Liver (tissue), 9 donors: Measurements from ENCODE around the gene THOC5. TPM values are rescaled to one million over a fixed set of nuclear protein-coding genes. Genes with fewer than 3 reads are reported as not detected.

Experiments
- DNase-seq: peaks from one replicate; pipeline ENCODE4 v3.0.0-alpha.2; 2017; ENCODE audit warnings: low spot score
- H3K27ac ChIP-seq, 2 donors: one replicate each; pipeline ENCODE4 v1.7.0; 2013; ENCODE audit warnings: inconsistent platforms in 2 of 2, low read length in 2 of 2, control low read depth in 1 of 2, low read depth in 1 of 2, mild to moderate bottlenecking in 1 of 2
- H3K27me3 ChIP-seq, 4 donors: one replicate each; pipeline versions ENCODE4 v1.6.1 to v1.7.0; 2013; ENCODE audit warnings: low read length in 3 of 4, inconsistent platforms in 1 of 4, mild to moderate bottlenecking in 1 of 4, moderate library complexity in 1 of 4; ENCODE audit not compliant: control insufficient read depth in 4 of 4, insufficient read depth in 4 of 4
- H3K36me3 ChIP-seq, 4 donors: one replicate each; pipeline versions ENCODE4 v1.6.1 to v1.7.0; 2013; ENCODE audit warnings: low read length in 3 of 4, mild to moderate bottlenecking in 3 of 4, low read depth in 1 of 4, moderate library complexity in 1 of 4; ENCODE audit not compliant: control insufficient read depth in 4 of 4, insufficient read depth in 3 of 4
- H3K4me1 ChIP-seq, 4 donors: one replicate each; pipeline versions ENCODE4 v1.6.1 to v1.7.0; 2013; ENCODE audit warnings: low read length in 3 of 4, mild to moderate bottlenecking in 3 of 4, moderate library complexity in 1 of 4; ENCODE audit not compliant: control insufficient read depth in 4 of 4, insufficient read depth in 4 of 4
- H3K4me3 ChIP-seq, 3 donors: one replicate each; pipeline versions ENCODE4 v1.6.1 to v1.7.0; 2013; ENCODE audit warnings: low read length in 3 of 3, control low read depth in 1 of 3, low read depth in 1 of 3, mild to moderate bottlenecking in 1 of 3
- H3K9ac ChIP-seq, 2 donors: one replicate each; pipeline ENCODE4 v1.7.0; 2013; ENCODE audit warnings: low read length in 2 of 2, mild to moderate bottlenecking in 2 of 2, moderate library complexity in 2 of 2, control low read depth in 1 of 2, low read depth in 1 of 2
- H3K9me3 ChIP-seq, 4 donors: one replicate each; pipeline versions ENCODE4 v1.6.1 to v1.7.0; 2013; ENCODE audit warnings: low read length in 3 of 4; ENCODE audit not compliant: control insufficient read depth in 4 of 4
- ATF3 ChIP-seq: IDR thresholded peaks from 2 replicates; pipeline ENCODE4 v1.6.1; 2016; ENCODE audit warnings: antibody characterized with exemption
- EGR1 ChIP-seq, 2 donors: IDR thresholded peaks; 2 replicates each; pipeline ENCODE4 v1.6.1; 2016 to 2018; ENCODE audit warnings: antibody characterized with exemption in 2 of 2, low read depth in 2 of 2
- FOXA1 ChIP-seq: IDR thresholded peaks from 2 replicates; pipeline ENCODE4 v1.6.1; 2016; ENCODE audit warnings: antibody characterized with exemption
- FOXA2 ChIP-seq: IDR thresholded peaks from 2 replicates; pipeline ENCODE4 v1.6.1; 2016; ENCODE audit warnings: antibody characterized with exemption
- GABPA ChIP-seq, 2 donors: IDR thresholded peaks in 1 of 2; conservative IDR thresholded peaks in 1 of 2; 2 replicates each; pipeline ENCODE4 v1.6.1; 2016; ENCODE audit warnings: antibody characterized with exemption in 2 of 2, mild to moderate bottlenecking in 1 of 2, moderate library complexity in 1 of 2
- HNF4A ChIP-seq, 2 donors: conservative IDR thresholded peaks; 2 replicates each; pipeline ENCODE4 v1.6.1; 2016; ENCODE audit warnings: antibody characterized with exemption in 2 of 2, mild to moderate bottlenecking in 2 of 2
- HNF4G ChIP-seq: IDR thresholded peaks from 2 replicates; pipeline ENCODE4 v1.6.1; 2016; ENCODE audit warnings: antibody characterized with exemption
- JUND ChIP-seq, 2 donors: IDR thresholded peaks; 2 replicates each; pipeline ENCODE4 v1.6.1; 2016; ENCODE audit warnings: antibody characterized with exemption in 2 of 2
- MAX ChIP-seq: IDR thresholded peaks from 2 replicates; pipeline ENCODE4 v1.6.1; 2016; ENCODE audit warnings: antibody characterized with exemption
- NR2F2 ChIP-seq: IDR thresholded peaks from 2 replicates; pipeline ENCODE4 v1.6.1; 2016; ENCODE audit warnings: antibody characterized with exemption
- RAD21 ChIP-seq, 2 donors: IDR thresholded peaks; 2 replicates each; pipeline ENCODE4 v1.6.1; 2016; ENCODE audit warnings: antibody characterized with exemption in 2 of 2, mild to moderate bottlenecking in 2 of 2
- RXRA ChIP-seq, 2 donors: IDR thresholded peaks; 2 replicates each; pipeline ENCODE4 v1.6.1; 2017 to 2018; ENCODE audit warnings: antibody characterized with exemption in 2 of 2, mild to moderate bottlenecking in 1 of 2
- SP1 ChIP-seq: IDR thresholded peaks from 2 replicates; pipeline ENCODE4 v1.6.1; 2018; ENCODE audit warnings: antibody characterized with exemption, mild to moderate bottlenecking
- TAF1 ChIP-seq: conservative IDR thresholded peaks from 2 replicates; pipeline ENCODE4 v1.6.1; 2016; ENCODE audit warnings: antibody characterized with exemption, mild to moderate bottlenecking
- YY1 ChIP-seq: IDR thresholded peaks from 2 replicates; pipeline ENCODE4 v1.6.1; 2016; ENCODE audit warnings: antibody characterized with exemption, mild to moderate bottlenecking
- ZBTB33 ChIP-seq: IDR thresholded peaks from 2 replicates; pipeline ENCODE4 v1.6.1; 2016; ENCODE audit warnings: antibody characterized with exemption
- WGBS: extraction: QIAGEN DNeasy Blood & Tissue Kit; methylation state at CpG from one replicate; pipeline ENCODE4 v1.1.7; 2013; 5-methylcytosine and 5-hydroxymethylcytosine counted together
- polyA plus RNA-seq, 2 donors: library from polyadenylated mRNA; stranded (reverse) in 1 of 2; unstranded in 1 of 2; fragments of 200-250 nt in 1 of 2; fragments of >200 nt in 1 of 2; fragmentation: Nextera tagmentation in 1 of 2; extraction: Ambion mirVana in 1 of 2; gene quantifications; one replicate each; pipeline versions ENCODE4 v1.2.1 to v1.2.3, GENCODE V29; 2013 to 2015
- total RNA-seq, 2 donors: library from RNA; depleted of rRNA; stranded (reverse); fragments of >200 nt; gene quantifications; one replicate each; pipeline ENCODE4 v1.2.3, GENCODE V29; 2014
- TF ChIP-seq, protein P1 (sequence below): fragments of 150-350 bp; IDR thresholded peaks from 2 replicates; pipeline ENCODE4 v1.5.1; 2017; ENCODE audit warnings: improper control_type of control experiment, low read depth, low read length; ENCODE audit not compliant: missing input control
- TF ChIP-seq, protein P2 (sequence below): IDR thresholded peaks from 2 replicates; pipeline ENCODE4 v1.6.1; 2016; ENCODE audit warnings: antibody characterized with exemption, mild to moderate bottlenecking
- donor health status: healthy.
- donor health status: healthy.
- donor health status: healthy.
- donor health status: healthy.
- donor health status: healthy.

THOC5 gene
- total and polyA plus RNA-seq, 4 donors: 7.4 to 25.1 (median 14.5) TPM

- TF ChIP-seq, protein P1, sequence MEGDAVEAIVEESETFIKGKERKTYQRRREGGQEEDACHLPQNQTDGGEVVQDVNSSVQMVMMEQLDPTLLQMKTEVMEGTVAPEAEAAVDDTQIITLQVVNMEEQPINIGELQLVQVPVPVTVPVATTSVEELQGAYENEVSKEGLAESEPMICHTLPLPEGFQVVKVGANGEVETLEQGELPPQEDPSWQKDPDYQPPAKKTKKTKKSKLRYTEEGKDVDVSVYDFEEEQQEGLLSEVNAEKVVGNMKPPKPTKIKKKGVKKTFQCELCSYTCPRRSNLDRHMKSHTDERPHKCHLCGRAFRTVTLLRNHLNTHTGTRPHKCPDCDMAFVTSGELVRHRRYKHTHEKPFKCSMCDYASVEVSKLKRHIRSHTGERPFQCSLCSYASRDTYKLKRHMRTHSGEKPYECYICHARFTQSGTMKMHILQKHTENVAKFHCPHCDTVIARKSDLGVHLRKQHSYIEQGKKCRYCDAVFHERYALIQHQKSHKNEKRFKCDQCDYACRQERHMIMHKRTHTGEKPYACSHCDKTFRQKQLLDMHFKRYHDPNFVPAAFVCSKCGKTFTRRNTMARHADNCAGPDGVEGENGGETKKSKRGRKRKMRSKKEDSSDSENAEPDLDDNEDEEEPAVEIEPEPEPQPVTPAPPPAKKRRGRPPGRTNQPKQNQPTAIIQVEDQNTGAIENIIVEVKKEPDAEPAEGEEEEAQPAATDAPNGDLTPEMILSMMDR: no peak
These were observed 6.3 kb upstream of the THOC5 start (continued) for GRCh38 chr22:29559853-29560252.

DNA sequence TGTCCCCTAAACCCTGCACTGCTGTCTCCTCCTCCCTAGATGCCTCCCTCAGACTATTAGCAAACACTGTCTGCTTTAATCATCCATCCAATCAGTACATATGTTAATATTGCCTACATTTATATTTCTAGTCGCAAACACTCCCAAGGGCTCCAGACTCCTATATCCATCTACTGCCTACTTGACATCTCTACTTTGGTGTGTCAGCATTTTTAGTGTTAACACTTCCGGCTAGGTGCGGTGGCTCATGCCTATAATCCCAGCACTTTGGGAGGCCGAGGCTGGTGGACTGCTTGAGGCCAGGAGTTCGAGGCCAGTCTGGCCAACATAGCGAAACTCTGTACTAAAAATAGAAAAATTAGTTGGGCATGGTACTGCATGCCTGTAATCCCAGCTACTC, 5.5 kb upstream of the THOC5 start:
- H3K4me1 ChIP-seq: peaks cover 3 to 22% (median 21%) of the 10 kb centered on the region in 4 donors
- TF ChIP-seq EGR1 (IDR thresholded peaks at IDR 0.05; ENCODE audit: low read depth in 2 of 2) (no peak), FOXA2 (no peak), ATF3 (no peak), FOXA1 (no peak), NR2F2 (no peak), GABPA (IDR thresholded peaks at IDR 0.05 in 1 of 2, conservative IDR thresholded peaks at IDR 0.05 in 1 of 2) (no peak), SP1 (no peak), YY1 (no peak), TAF1 (no peak), ZBTB33 (no peak), RAD21 (IDR thresholded peaks at IDR 0.05) (no peak), JUND (IDR thresholded peaks at IDR 0.05) (no peak), RXRA (IDR thresholded peaks at IDR 0.05) (no peak), HNF4A (conservative IDR thresholded peaks at IDR 0.05) (no peak), HNF4G (no peak), MAX (no peak)
- TF ChIP-seq, protein P2, sequence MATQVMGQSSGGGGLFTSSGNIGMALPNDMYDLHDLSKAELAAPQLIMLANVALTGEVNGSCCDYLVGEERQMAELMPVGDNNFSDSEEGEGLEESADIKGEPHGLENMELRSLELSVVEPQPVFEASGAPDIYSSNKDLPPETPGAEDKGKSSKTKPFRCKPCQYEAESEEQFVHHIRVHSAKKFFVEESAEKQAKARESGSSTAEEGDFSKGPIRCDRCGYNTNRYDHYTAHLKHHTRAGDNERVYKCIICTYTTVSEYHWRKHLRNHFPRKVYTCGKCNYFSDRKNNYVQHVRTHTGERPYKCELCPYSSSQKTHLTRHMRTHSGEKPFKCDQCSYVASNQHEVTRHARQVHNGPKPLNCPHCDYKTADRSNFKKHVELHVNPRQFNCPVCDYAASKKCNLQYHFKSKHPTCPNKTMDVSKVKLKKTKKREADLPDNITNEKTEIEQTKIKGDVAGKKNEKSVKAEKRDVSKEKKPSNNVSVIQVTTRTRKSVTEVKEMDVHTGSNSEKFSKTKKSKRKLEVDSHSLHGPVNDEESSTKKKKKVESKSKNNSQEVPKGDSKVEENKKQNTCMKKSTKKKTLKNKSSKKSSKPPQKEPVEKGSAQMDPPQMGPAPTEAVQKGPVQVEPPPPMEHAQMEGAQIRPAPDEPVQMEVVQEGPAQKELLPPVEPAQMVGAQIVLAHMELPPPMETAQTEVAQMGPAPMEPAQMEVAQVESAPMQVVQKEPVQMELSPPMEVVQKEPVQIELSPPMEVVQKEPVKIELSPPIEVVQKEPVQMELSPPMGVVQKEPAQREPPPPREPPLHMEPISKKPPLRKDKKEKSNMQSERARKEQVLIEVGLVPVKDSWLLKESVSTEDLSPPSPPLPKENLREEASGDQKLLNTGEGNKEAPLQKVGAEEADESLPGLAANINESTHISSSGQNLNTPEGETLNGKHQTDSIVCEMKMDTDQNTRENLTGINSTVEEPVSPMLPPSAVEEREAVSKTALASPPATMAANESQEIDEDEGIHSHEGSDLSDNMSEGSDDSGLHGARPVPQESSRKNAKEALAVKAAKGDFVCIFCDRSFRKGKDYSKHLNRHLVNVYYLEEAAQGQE: no peak
- TF ChIP-seq, protein P1: no peak
- DNase-seq: no peak
- H3K9me3 ChIP-seq: no peaks in the 10 kb centered on the region
- peaks cover 11 to 50% (median 38%) of the 10 kb centered on the region in 4 donors for H3K36me3 ChIP-seq
- WGBS: 97% methylated on average over 6 of the region's 6 CpGs
- no peak overlapping the region for H3K27ac ChIP-seq
- no peak overlapping the region for H3K9ac ChIP-seq
- H3K27me3 ChIP-seq: no peaks in the 10 kb centered on the region
- no peak overlapping the region for H3K4me3 ChIP-seq
